A673 (cell line): ENCODE data around the gene DNAJC27. TPM values are rescaled to one million over a fixed set of nuclear protein-coding genes. Genes with fewer than 3 reads are reported as not detected.

Experiments used
- BruUV-seq: library from RNA; stranded (reverse); fragments of 400-500 nt; replicated peaks from 2 replicates; lab custom pipeline; 2021; lab: Mats Ljungman, UMichigan
- CTCF ChIA-PET: fragments of 300-600 bp; sonication (Branson Sonifier 250); formaldehyde crosslinking; loops from one replicate; lab custom pipeline; 2022; ENCODE audit warnings: antibody characterized with exemption; lab: Charles Lee
- POLR2A ChIA-PET: fragments of 300-600 bp; sonication (Branson Sonifier 250); formaldehyde crosslinking; loops from one replicate; lab custom pipeline; 2022; ENCODE audit warnings: antibody characterized with exemption; ENCODE audit not compliant: low non-redundant PET; lab: Charles Lee
- DNase-seq: peaks from one replicate; pipeline ENCODE4 v3.0.0-alpha.2; 2015; ENCODE audit warnings: low spot score
- H3K27ac ChIP-seq: fragments of 200-600 bp; sonication (generic); 2 replicates; pipeline ENCODE4 v1.5.1; 2016; ENCODE audit warnings: mixed run types, low read depth, mild to moderate bottlenecking, mixed read lengths, antibody characterized with exemption, low read length; ENCODE audit not compliant: poor library complexity, severe bottlenecking
- H3K27me3 ChIP-seq: fragments of 200-600 bp; sonication (generic); replicated peaks from 2 replicates; pipeline ENCODE4 v1.6.1; 2017; ENCODE audit warnings: mixed run types, low read depth, mild to moderate bottlenecking, mixed read lengths, antibody characterized with exemption, low read length; ENCODE audit not compliant: insufficient read depth, poor library complexity
- H3K36me3 ChIP-seq: fragments of 200-600 bp; sonication (generic); 2 replicates; pipeline ENCODE4 v1.6.1; 2016; ENCODE audit warnings: mixed run types, mild to moderate bottlenecking, mixed read lengths, antibody characterized with exemption, low read length; ENCODE audit not compliant: insufficient read depth, poor library complexity, severe bottlenecking
- H3K4me1 ChIP-seq: fragments of 200-600 bp; sonication (generic); 2 replicates; pipeline ENCODE4 v1.6.1; 2017; ENCODE audit warnings: mixed run types, mild to moderate bottlenecking, mixed read lengths, antibody characterized with exemption, low read length; ENCODE audit not compliant: insufficient read depth, poor library complexity, severe bottlenecking
- H3K4me3 ChIP-seq: fragments of 200-600 bp; sonication (generic); 2 replicates; pipeline ENCODE4 v1.5.1; 2016; ENCODE audit warnings: low read depth, mixed run types, mild to moderate bottlenecking, mixed read lengths, low read length; ENCODE audit not compliant: poor library complexity, severe bottlenecking
- H3K9me3 ChIP-seq: fragments of 200-600 bp; sonication (generic); 2 replicates; pipeline ENCODE4 v1.6.1; 2016; ENCODE audit warnings: mixed run types, low read depth, mild to moderate bottlenecking, mixed read lengths, antibody characterized with exemption, low read length; ENCODE audit not compliant: poor library complexity, severe bottlenecking
- CTCF ChIP-seq: fragments of 300-800, 200-600 bp; sonication (generic); conservative IDR thresholded peaks from 2 replicates; pipeline ENCODE4 v1.5.1; 2017; ENCODE audit warnings: low read depth, mild to moderate bottlenecking, antibody characterized with exemption, low read length, moderate library complexity, mixed read lengths
- EZH2 ChIP-seq: fragments of 200-600 bp; sonication (generic); IDR thresholded peaks from 2 replicates; pipeline ENCODE4 v1.6.1; 2017; ENCODE audit warnings: borderline replicate concordance, low read depth, mild to moderate bottlenecking, mixed read lengths, antibody characterized with exemption, low read length; ENCODE audit not compliant: poor library complexity, severe bottlenecking
- intact Hi-C: fragments of 100-400 bp; cut with micrococcal nuclease; formaldehyde crosslinking; loops from one replicate; pipeline ENCODE4 v1.10.0; 2022; ENCODE audit not compliant: unreplicated experiment
- total RNA-seq: library from RNA; stranded (reverse); gene quantifications from 2 replicates; pipeline ENCODE4 v1.2.3, GENCODE V29; 2021

DNAJC27 gene
- total RNA-seq, 1 experiment from 2014 or later = 4.4 TPM

- H3K4me3 ChIP-seq = no peak overlapping the region
- POLR2A ChIA-PET = no interaction called here
- BruUV-seq = no TSS peak
- no peaks in the 10 kb centered on the region for H3K27me3 ChIP-seq
- no peaks in the 10 kb centered on the region for H3K9me3 ChIP-seq
- DNase-seq = no peak
- CTCF ChIA-PET = no interaction called here
- no peaks in the 10 kb centered on the region for H3K4me1 ChIP-seq
- intact Hi-C loops = no loop called here
- no peak overlapping the region for H3K27ac ChIP-seq
- no peaks in the 10 kb centered on the region for H3K36me3 ChIP-seq
- TF ChIP-seq EZH2 (no peak), CTCF (no peak)
Observed at GRCh38 chr2:24932715-24933114, 39.0 kb downstream of the DNAJC27 start.

- no peaks in the 10 kb centered on the region for H3K36me3 ChIP-seq
- BruUV-seq = no TSS peak
- intact Hi-C loops = no loop called here
- H3K9me3 ChIP-seq = no peaks in the 10 kb centered on the region
- ChIA-PET POLR2A (no interaction called here), CTCF (no interaction called here)
- no peak overlapping the region for H3K4me3 ChIP-seq
- TF ChIP-seq CTCF (no peak), EZH2 (no peak)
- no peaks in the 10 kb centered on the region for H3K27me3 ChIP-seq
- no peak overlapping the region for H3K27ac ChIP-seq
- no peaks in the 10 kb centered on the region for H3K4me1 ChIP-seq
- no peak for DNase-seq
Observed at GRCh38 chr2:24930768-24931167, 41.0 kb downstream of the DNAJC27 start.

- Histone ChIP-seq H3K27me3 (no peaks in the 10 kb centered on the region), H3K36me3 (no peaks in the 10 kb centered on the region), H3K9me3 (no peaks in the 10 kb centered on the region), H3K4me1 (no peaks in the 10 kb centered on the region), H3K27ac (no peak overlapping the region), H3K4me3 (no peak overlapping the region)
- no TSS peak for BruUV-seq
- POLR2A ChIA-PET = no interaction called here
- CTCF ChIA-PET = interaction anchor here (0.7 kb wide), 1 partner anchor 221 kb away, joined by 5 read pairs; no protein-coding TSS in a partner anchor
- intact Hi-C loops = no loop called here
- DNase-seq = no peak
- TF ChIP-seq EZH2 = no peak
Observed at GRCh38 chr2:24929230-24929629, 42.5 kb downstream of the DNAJC27 start.

- CTCF ChIA-PET = no interaction called here
- BruUV-seq = no TSS peak
- no peaks in the 10 kb centered on the region for H3K36me3 ChIP-seq
- no peak for TF ChIP-seq EZH2
- no peak for TF ChIP-seq CTCF
- H3K4me3 ChIP-seq = no peak overlapping the region
- no peak overlapping the region for H3K27ac ChIP-seq
- H3K4me1 ChIP-seq = no peaks in the 10 kb centered on the region
- H3K9me3 ChIP-seq = no peaks in the 10 kb centered on the region
- H3K27me3 ChIP-seq = no peaks in the 10 kb centered on the region
- POLR2A ChIA-PET = no interaction called here
- DNase-seq = no peak
- intact Hi-C loops = no loop called here
Observed at GRCh38 chr2:24928036-24928435, 43.7 kb downstream of the DNAJC27 start.
